Sigmoid colon (tissue), 4 donors: ENCODE measurements around the gene GPATCH1.

Source experiments
- EP300 ChIP-seq, 4 donors: sonication (generic); formaldehyde crosslinking; IDR thresholded peaks; one replicate each; pipeline ENCODE4 v1.6.1; 2017; ENCODE audit warnings: antibody characterized with exemption in 4 of 4
- POLR2A ChIP-seq, 2 donors: fragments of 450-650 bp; IDR thresholded peaks; one replicate each; pipeline ENCODE4 v1.6.1; 2016; ENCODE audit warnings: antibody characterized with exemption in 2 of 2, mild to moderate bottlenecking in 2 of 2, moderate library complexity in 2 of 2
- POLR2AphosphoS5 ChIP-seq, 4 donors: sonication (generic); formaldehyde crosslinking; IDR thresholded peaks; one replicate each; pipeline ENCODE4 v1.6.1; 2017; ENCODE audit warnings: antibody characterized with exemption in 4 of 4
- TF ChIP-seq, protein P1 (sequence below), 4 experiments: fragments of 450-650 bp in 3 of 4; fragments of 200-600 bp in 1 of 4; IDR thresholded peaks; one replicate each; pipeline ENCODE4 v1.5.1; 2016 to 2019; ENCODE audit warnings: antibody characterized with exemption in 4 of 4, mild to moderate bottlenecking in 3 of 4, moderate library complexity in 2 of 4

DNA sequence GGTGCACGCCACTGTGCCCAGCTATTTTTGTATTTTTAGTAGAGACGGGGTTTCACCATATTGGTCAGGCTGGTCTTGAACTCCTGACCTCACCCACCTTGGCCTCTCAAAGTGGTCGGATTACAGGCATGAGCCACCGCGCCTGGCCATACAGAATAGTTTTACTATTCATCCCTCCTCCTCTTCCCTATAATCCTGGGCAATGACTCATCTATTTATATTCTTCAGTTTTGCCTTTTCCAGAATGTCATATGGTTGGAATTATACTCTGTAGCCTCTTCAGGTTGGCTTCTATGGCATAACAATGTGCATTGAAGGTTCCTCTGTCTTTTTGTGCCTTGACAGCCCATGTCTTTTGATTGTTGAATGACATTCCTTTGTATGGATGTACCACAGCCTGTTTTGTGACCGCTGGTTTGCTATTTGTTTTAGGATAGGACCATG is 91.0 kb downstream of the GPATCH1 start:
- TF ChIP-seq EP300 (IDR thresholded peaks at IDR 0.05) = no peak
- TF ChIP-seq, protein P1, sequence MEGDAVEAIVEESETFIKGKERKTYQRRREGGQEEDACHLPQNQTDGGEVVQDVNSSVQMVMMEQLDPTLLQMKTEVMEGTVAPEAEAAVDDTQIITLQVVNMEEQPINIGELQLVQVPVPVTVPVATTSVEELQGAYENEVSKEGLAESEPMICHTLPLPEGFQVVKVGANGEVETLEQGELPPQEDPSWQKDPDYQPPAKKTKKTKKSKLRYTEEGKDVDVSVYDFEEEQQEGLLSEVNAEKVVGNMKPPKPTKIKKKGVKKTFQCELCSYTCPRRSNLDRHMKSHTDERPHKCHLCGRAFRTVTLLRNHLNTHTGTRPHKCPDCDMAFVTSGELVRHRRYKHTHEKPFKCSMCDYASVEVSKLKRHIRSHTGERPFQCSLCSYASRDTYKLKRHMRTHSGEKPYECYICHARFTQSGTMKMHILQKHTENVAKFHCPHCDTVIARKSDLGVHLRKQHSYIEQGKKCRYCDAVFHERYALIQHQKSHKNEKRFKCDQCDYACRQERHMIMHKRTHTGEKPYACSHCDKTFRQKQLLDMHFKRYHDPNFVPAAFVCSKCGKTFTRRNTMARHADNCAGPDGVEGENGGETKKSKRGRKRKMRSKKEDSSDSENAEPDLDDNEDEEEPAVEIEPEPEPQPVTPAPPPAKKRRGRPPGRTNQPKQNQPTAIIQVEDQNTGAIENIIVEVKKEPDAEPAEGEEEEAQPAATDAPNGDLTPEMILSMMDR (IDR thresholded peaks at IDR 0.05) = no peak
- TF ChIP-seq POLR2A (IDR thresholded peaks at IDR 0.05) = no peak
- no peak for TF ChIP-seq POLR2AphosphoS5 (IDR thresholded peaks at IDR 0.05)
